Liver (tissue), 9 donors: ENCODE measurements around the gene SELENBP1. TPM values are rescaled to one million over a fixed set of nuclear protein-coding genes. Genes with fewer than 3 reads are reported as not detected.

Experiments
- DNase-seq: peaks from one replicate; pipeline ENCODE4 v3.0.0-alpha.2; 2017; ENCODE audit warnings: low spot score
- H3K27ac ChIP-seq, 2 donors: one replicate each; pipeline ENCODE4 v1.7.0; 2013; ENCODE audit warnings: inconsistent platforms in 2 of 2, low read length in 2 of 2, control low read depth in 1 of 2, low read depth in 1 of 2, mild to moderate bottlenecking in 1 of 2
- H3K27me3 ChIP-seq, 4 donors: one replicate each; pipeline versions ENCODE4 v1.6.1 to v1.7.0; 2013; ENCODE audit warnings: low read length in 3 of 4, inconsistent platforms in 1 of 4, mild to moderate bottlenecking in 1 of 4, moderate library complexity in 1 of 4; ENCODE audit not compliant: control insufficient read depth in 4 of 4, insufficient read depth in 4 of 4
- H3K36me3 ChIP-seq, 4 donors: one replicate each; pipeline versions ENCODE4 v1.6.1 to v1.7.0; 2013; ENCODE audit warnings: low read length in 3 of 4, mild to moderate bottlenecking in 3 of 4, low read depth in 1 of 4, moderate library complexity in 1 of 4; ENCODE audit not compliant: control insufficient read depth in 4 of 4, insufficient read depth in 3 of 4
- H3K4me1 ChIP-seq, 4 donors: one replicate each; pipeline versions ENCODE4 v1.6.1 to v1.7.0; 2013; ENCODE audit warnings: low read length in 3 of 4, mild to moderate bottlenecking in 3 of 4, moderate library complexity in 1 of 4; ENCODE audit not compliant: control insufficient read depth in 4 of 4, insufficient read depth in 4 of 4
- H3K4me3 ChIP-seq, 3 donors: one replicate each; pipeline versions ENCODE4 v1.6.1 to v1.7.0; 2013; ENCODE audit warnings: low read length in 3 of 3, control low read depth in 1 of 3, low read depth in 1 of 3, mild to moderate bottlenecking in 1 of 3
- H3K9ac ChIP-seq, 2 donors: one replicate each; pipeline ENCODE4 v1.7.0; 2013; ENCODE audit warnings: low read length in 2 of 2, mild to moderate bottlenecking in 2 of 2, moderate library complexity in 2 of 2, control low read depth in 1 of 2, low read depth in 1 of 2
- H3K9me3 ChIP-seq, 4 donors: one replicate each; pipeline versions ENCODE4 v1.6.1 to v1.7.0; 2013; ENCODE audit warnings: low read length in 3 of 4; ENCODE audit not compliant: control insufficient read depth in 4 of 4
- ATF3 ChIP-seq: IDR thresholded peaks from 2 replicates; pipeline ENCODE4 v1.6.1; 2016; ENCODE audit warnings: antibody characterized with exemption
- CTCF ChIP-seq: fragments of 150-350 bp; IDR thresholded peaks from 2 replicates; pipeline ENCODE4 v1.5.1; 2017; ENCODE audit warnings: improper control_type of control experiment, low read depth, low read length; ENCODE audit not compliant: missing input control
- EGR1 ChIP-seq, 2 donors: IDR thresholded peaks; 2 replicates each; pipeline ENCODE4 v1.6.1; 2016 to 2018; ENCODE audit warnings: antibody characterized with exemption in 2 of 2, low read depth in 2 of 2
- FOXA1 ChIP-seq: IDR thresholded peaks from 2 replicates; pipeline ENCODE4 v1.6.1; 2016; ENCODE audit warnings: antibody characterized with exemption
- FOXA2 ChIP-seq: IDR thresholded peaks from 2 replicates; pipeline ENCODE4 v1.6.1; 2016; ENCODE audit warnings: antibody characterized with exemption
- GABPA ChIP-seq, 2 donors: IDR thresholded peaks in 1 of 2; conservative IDR thresholded peaks in 1 of 2; 2 replicates each; pipeline ENCODE4 v1.6.1; 2016; ENCODE audit warnings: antibody characterized with exemption in 2 of 2, mild to moderate bottlenecking in 1 of 2, moderate library complexity in 1 of 2
- HNF4A ChIP-seq, 2 donors: conservative IDR thresholded peaks; 2 replicates each; pipeline ENCODE4 v1.6.1; 2016; ENCODE audit warnings: antibody characterized with exemption in 2 of 2, mild to moderate bottlenecking in 2 of 2
- HNF4G ChIP-seq: IDR thresholded peaks from 2 replicates; pipeline ENCODE4 v1.6.1; 2016; ENCODE audit warnings: antibody characterized with exemption
- JUND ChIP-seq, 2 donors: IDR thresholded peaks; 2 replicates each; pipeline ENCODE4 v1.6.1; 2016; ENCODE audit warnings: antibody characterized with exemption in 2 of 2
- MAX ChIP-seq: IDR thresholded peaks from 2 replicates; pipeline ENCODE4 v1.6.1; 2016; ENCODE audit warnings: antibody characterized with exemption
- NR2F2 ChIP-seq: IDR thresholded peaks from 2 replicates; pipeline ENCODE4 v1.6.1; 2016; ENCODE audit warnings: antibody characterized with exemption
- RAD21 ChIP-seq, 2 donors: IDR thresholded peaks; 2 replicates each; pipeline ENCODE4 v1.6.1; 2016; ENCODE audit warnings: antibody characterized with exemption in 2 of 2, mild to moderate bottlenecking in 2 of 2
- REST ChIP-seq: IDR thresholded peaks from 2 replicates; pipeline ENCODE4 v1.6.1; 2016; ENCODE audit warnings: antibody characterized with exemption, mild to moderate bottlenecking
- SP1 ChIP-seq: IDR thresholded peaks from 2 replicates; pipeline ENCODE4 v1.6.1; 2018; ENCODE audit warnings: antibody characterized with exemption, mild to moderate bottlenecking
- TAF1 ChIP-seq: conservative IDR thresholded peaks from 2 replicates; pipeline ENCODE4 v1.6.1; 2016; ENCODE audit warnings: antibody characterized with exemption, mild to moderate bottlenecking
- YY1 ChIP-seq: IDR thresholded peaks from 2 replicates; pipeline ENCODE4 v1.6.1; 2016; ENCODE audit warnings: antibody characterized with exemption, mild to moderate bottlenecking
- ZBTB33 ChIP-seq: IDR thresholded peaks from 2 replicates; pipeline ENCODE4 v1.6.1; 2016; ENCODE audit warnings: antibody characterized with exemption
- WGBS: extraction: QIAGEN DNeasy Blood & Tissue Kit; methylation state at CpG from one replicate; pipeline ENCODE4 v1.1.7; 2013; 5-methylcytosine and 5-hydroxymethylcytosine counted together
- polyA plus RNA-seq, 2 donors: library from polyadenylated mRNA; stranded (reverse) in 1 of 2; unstranded in 1 of 2; fragments of 200-250 nt in 1 of 2; fragments of >200 nt in 1 of 2; fragmentation: Nextera tagmentation in 1 of 2; extraction: Ambion mirVana in 1 of 2; gene quantifications; one replicate each; pipeline versions ENCODE4 v1.2.1 to v1.2.3, GENCODE V29; 2013 to 2015
- total RNA-seq, 2 donors: library from RNA; depleted of rRNA; stranded (reverse); fragments of >200 nt; gene quantifications; one replicate each; pipeline ENCODE4 v1.2.3, GENCODE V29; 2014
- donor health status: healthy.
- donor health status: healthy.
- donor health status: healthy.
- donor health status: healthy.
- donor health status: healthy.

SELENBP1 gene
- total and polyA plus RNA-seq, 4 donors: 141 to 387 (median 181) TPM

GRCh38 chr1:151369302-151369610, 3.2 kb downstream of the SELENBP1 start:
- peaks cover 18 to 53% (median 45%) of the 10 kb centered on the region in 4 donors for H3K4me1 ChIP-seq
- peaks cover 8 to 27% (median 26%) of the 10 kb centered on the region in 4 donors for H3K36me3 ChIP-seq
- H3K4me3 ChIP-seq: no peak overlapping the region
- no peaks in the 10 kb centered on the region for H3K9me3 ChIP-seq
- WGBS: 87% methylated on average over 7 of the region's 7 CpGs
- no peak for DNase-seq
- no peak overlapping the region for H3K9ac ChIP-seq
- no peak for TF ChIP-seq ZBTB33
- no peak for TF ChIP-seq CTCF
- no peak for TF ChIP-seq YY1
- no peak for TF ChIP-seq RAD21 (IDR thresholded peaks at IDR 0.05)
- no peak for TF ChIP-seq ATF3
- TF ChIP-seq JUND (IDR thresholded peaks at IDR 0.05): no peak
- no peak for TF ChIP-seq GABPA (IDR thresholded peaks at IDR 0.05 in 1 of 2, conservative IDR thresholded peaks at IDR 0.05 in 1 of 2)
- no peaks in the 10 kb centered on the region for H3K27me3 ChIP-seq
- H3K27ac ChIP-seq: peak overlapping the region in 1 of 2 donors; percentile 26

GRCh38 chr1:151368393-151369301, 3.9 kb downstream of the SELENBP1 start:
- Histone ChIP-seq H3K4me1 (peaks cover 18 to 53% (median 45%) of the 10 kb centered on the region in 4 donors), H3K27me3 (no peaks in the 10 kb centered on the region), H3K27ac (peak overlapping the region; percentile 47 to 64), H3K9me3 (no peaks in the 10 kb centered on the region), H3K9ac (no peak overlapping the region), H3K36me3 (peaks cover 8 to 33% (median 32%) of the 10 kb centered on the region in 4 donors), H3K4me3 (no peak overlapping the region)
- 49% methylated on average over 20 of the region's 20 CpGs for WGBS
- DNase-seq: no peak
- TF ChIP-seq JUND (IDR thresholded peaks at IDR 0.05): peak in 1 of 2 donors; percentile 38
- TF ChIP-seq MAX: peak; percentile 44
- TF ChIP-seq NR2F2: peak; percentile 50
- peak; percentile 87 for TF ChIP-seq HNF4G
- peak; percentile 53 for TF ChIP-seq YY1
- TF ChIP-seq HNF4A (conservative IDR thresholded peaks at IDR 0.05): peak; percentile 96 to 98
- no peak for TF ChIP-seq CTCF
- TF ChIP-seq GABPA (IDR thresholded peaks at IDR 0.05 in 1 of 2, conservative IDR thresholded peaks at IDR 0.05 in 1 of 2): peak in 1 of 2 donors; percentile 10
- peak; percentile 57 for TF ChIP-seq REST
- TF ChIP-seq EGR1 (IDR thresholded peaks at IDR 0.05; ENCODE audit: low read depth in 2 of 2): peak in 1 of 2 donors; percentile 14
- TF ChIP-seq FOXA2: peak; percentile 40
- TF ChIP-seq ZBTB33: no peak
- TF ChIP-seq SP1: peak; percentile 78
- no peak for TF ChIP-seq FOXA1
- peak; percentile 7 for TF ChIP-seq ATF3
- TF ChIP-seq TAF1: no peak
